ENCODE results near the gene YPEL5. TPM values are rescaled to one million over a fixed set of nuclear protein-coding genes. Genes with fewer than 3 reads are reported as not detected.
"Not testable (repeated sequence)": the region's sequence is repeated elsewhere in the genome, so short reads cannot be mapped to it uniquely, and the experiment has no call there.

YPEL5 gene
- total RNA-seq, 1 donor from 2014 or later: 101 TPM

DNA sequence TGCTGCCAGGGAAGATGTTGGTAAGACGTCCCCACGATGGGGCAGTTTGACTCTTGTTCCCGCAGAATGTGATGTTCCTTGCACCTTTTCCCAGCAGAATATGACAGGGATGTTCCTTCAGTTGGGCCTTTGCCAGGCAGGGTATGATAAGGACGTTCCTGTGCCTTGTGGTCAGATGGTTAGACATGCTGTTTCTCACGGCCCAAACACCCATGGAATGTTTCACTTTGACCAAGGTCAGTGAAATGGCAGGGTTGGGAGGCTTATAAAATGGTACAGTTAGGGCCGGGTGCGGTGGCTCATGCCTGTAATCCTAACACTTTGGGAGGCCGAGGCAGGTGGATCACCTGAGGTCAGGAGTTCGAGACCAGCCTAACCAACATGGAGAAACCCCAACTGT is 40.3 kb upstream of the YPEL5 start:
- H3K27me3 ChIP-seq: peaks cover 5% of the 10 kb centered on the region
- TF ChIP-seq, protein P1, sequence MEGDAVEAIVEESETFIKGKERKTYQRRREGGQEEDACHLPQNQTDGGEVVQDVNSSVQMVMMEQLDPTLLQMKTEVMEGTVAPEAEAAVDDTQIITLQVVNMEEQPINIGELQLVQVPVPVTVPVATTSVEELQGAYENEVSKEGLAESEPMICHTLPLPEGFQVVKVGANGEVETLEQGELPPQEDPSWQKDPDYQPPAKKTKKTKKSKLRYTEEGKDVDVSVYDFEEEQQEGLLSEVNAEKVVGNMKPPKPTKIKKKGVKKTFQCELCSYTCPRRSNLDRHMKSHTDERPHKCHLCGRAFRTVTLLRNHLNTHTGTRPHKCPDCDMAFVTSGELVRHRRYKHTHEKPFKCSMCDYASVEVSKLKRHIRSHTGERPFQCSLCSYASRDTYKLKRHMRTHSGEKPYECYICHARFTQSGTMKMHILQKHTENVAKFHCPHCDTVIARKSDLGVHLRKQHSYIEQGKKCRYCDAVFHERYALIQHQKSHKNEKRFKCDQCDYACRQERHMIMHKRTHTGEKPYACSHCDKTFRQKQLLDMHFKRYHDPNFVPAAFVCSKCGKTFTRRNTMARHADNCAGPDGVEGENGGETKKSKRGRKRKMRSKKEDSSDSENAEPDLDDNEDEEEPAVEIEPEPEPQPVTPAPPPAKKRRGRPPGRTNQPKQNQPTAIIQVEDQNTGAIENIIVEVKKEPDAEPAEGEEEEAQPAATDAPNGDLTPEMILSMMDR (IDR thresholded peaks at IDR 0.05): no peak
- DNase-seq: no peak
- H3K4me3 ChIP-seq: no peak overlapping the region
- no peaks in the 10 kb centered on the region for H3K9me3 ChIP-seq
- no peak overlapping the region for H3K27ac ChIP-seq
- no peaks in the 10 kb centered on the region for H3K36me3 ChIP-seq
- H3K4me1 ChIP-seq: no peaks in the 10 kb centered on the region
- ATAC-seq: no peak
- intact Hi-C loops (cut with DNase I): no loop called here

DNA sequence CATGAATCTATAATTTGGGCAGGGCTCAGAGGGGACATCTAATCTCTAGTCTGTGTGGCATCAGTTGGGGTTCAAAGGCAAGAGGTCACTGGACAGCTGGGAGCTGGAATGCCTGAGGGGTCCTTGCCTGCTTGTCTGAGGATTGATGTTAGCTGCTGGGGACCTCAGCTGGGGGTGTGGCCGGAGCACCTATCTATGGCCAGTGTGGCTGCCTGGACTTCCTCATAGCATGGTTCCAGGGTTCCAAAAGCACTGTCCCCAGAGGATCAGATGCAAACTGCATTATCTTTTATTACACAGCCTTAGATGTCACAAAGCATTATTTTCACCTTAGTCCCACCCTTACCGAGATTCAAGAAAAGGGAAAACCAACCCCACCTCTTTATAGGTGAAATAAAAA is 38.6 kb upstream of the YPEL5 start:
- DNase-seq: no peak
- intact Hi-C loops (cut with DNase I): no loop called here
- TF ChIP-seq, protein P1 (IDR thresholded peaks at IDR 0.05): no peak
- ATAC-seq: peak; percentile 23
- Histone ChIP-seq H3K36me3 (no peaks in the 10 kb centered on the region), H3K27me3 (no peaks in the 10 kb centered on the region), H3K4me1 (no peaks in the 10 kb centered on the region), H3K4me3 (no peak overlapping the region), H3K9me3 (no peaks in the 10 kb centered on the region), H3K27ac (no peak overlapping the region)

DNA sequence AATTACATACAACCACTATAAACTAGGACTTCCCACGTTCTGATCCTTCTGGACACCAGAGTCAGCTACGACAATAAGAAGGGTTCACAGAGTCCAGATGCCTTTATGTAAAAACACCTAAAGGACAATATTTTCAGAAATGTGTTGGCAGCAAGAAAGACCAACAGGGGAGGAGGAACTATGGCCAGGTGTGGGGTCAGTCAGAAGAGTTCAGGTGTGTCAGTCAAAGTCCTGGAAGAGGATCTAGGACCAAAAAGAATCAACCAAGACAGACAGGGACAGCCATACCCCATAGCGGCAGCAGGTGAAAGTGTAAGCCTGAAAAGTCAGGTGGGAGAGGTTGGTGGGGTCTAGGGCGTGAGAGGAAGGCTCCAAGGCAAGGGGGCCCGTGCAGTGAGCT is 38.0 kb upstream of the YPEL5 start:
- intact Hi-C loops (cut with DNase I): no loop called here
- no peaks in the 10 kb centered on the region for H3K4me1 ChIP-seq
- no peaks in the 10 kb centered on the region for H3K27me3 ChIP-seq
- TF ChIP-seq, protein P1 (IDR thresholded peaks at IDR 0.05): no peak
- H3K9me3 ChIP-seq: no peaks in the 10 kb centered on the region
- no peak overlapping the region for H3K4me3 ChIP-seq
- DNase-seq (no peak), ATAC-seq (no peak)
- no peaks in the 10 kb centered on the region for H3K36me3 ChIP-seq
- no peak overlapping the region for H3K27ac ChIP-seq

DNA sequence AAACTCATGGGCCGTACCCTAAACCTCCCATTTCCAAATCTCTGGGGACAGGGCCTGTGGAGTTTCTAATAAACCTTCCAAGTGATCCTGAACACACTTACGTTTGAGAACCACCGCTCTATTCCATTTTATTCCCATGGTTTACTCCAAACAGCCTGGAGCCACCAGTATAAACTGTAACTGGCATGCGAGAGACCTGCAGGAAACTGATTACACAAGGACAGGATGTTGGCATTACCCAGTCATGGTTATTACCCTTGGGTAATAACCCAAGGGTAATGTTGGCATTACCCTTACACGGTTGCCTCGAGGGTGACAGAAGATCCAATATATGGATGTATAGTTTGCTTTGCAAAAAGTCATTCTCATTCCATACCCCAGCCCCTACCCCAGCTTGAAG is 37.0 kb upstream of the YPEL5 start:
- Histone ChIP-seq H3K27ac (no peak overlapping the region), H3K4me1 (no peaks in the 10 kb centered on the region), H3K9me3 (no peaks in the 10 kb centered on the region), H3K36me3 (no peaks in the 10 kb centered on the region), H3K27me3 (no peaks in the 10 kb centered on the region), H3K4me3 (no peak overlapping the region)
- no peak for DNase-seq
- ATAC-seq: no peak
- TF ChIP-seq, protein P1 (IDR thresholded peaks at IDR 0.05): no peak
- intact Hi-C loops (cut with DNase I): no loop called here

DNA sequence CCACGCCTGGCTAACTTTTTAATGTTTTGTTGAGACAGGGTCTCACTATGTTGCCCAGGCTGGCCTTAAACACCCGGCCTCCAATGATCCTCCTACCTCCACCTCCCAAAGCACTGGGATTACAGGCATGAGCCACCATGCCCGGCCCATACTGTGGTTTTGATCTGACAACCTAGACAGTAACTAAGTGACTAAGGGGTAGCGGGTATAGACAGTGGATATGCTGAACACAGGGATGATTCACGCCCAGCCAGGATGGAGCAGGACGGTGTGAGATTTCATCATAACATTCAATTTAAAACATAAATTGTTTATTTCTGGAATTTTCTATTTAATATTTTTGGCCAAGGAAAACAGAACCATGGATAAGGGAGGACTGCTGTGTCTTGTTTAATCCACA is 36.0 kb upstream of the YPEL5 start:
- no peak overlapping the region for H3K27ac ChIP-seq
- TF ChIP-seq, protein P1 (IDR thresholded peaks at IDR 0.05): no peak
- no peaks in the 10 kb centered on the region for H3K4me1 ChIP-seq
- H3K27me3 ChIP-seq: no peaks in the 10 kb centered on the region
- H3K9me3 ChIP-seq: no peaks in the 10 kb centered on the region
- intact Hi-C loops (cut with DNase I): no loop called here
- H3K36me3 ChIP-seq: no peaks in the 10 kb centered on the region
- ATAC-seq: no peak
- no peak overlapping the region for H3K4me3 ChIP-seq
- no peak for DNase-seq

DNA sequence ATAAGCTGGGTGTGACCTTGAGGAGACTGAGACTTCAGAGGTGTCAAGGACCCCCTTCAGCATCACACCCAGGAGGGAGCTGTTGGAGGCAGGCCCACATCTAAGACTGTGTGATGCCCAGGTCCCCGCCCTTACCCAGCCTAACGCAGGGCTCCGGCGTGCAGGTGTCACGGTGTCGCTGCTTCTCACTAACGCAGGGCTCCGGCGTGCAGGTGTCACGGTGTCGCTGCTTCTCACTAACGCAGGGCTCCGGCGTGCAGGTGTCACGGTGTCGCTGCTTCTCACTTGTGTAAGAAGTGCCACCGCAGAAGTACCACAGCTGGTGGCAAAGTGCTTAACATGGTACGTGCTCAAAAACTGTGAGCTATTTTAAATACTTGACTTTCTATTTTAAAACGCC is 35.6 kb upstream of the YPEL5 start:
- intact Hi-C loops (cut with DNase I); DNase-seq: not testable (repeated sequence)

More for the DNA sequence above, 35.6 kb upstream of the YPEL5 start:
- H3K27ac ChIP-seq, ATAC-seq, H3K36me3 ChIP-seq, H3K4me3 ChIP-seq, H3K27me3 ChIP-seq, H3K4me1 ChIP-seq, H3K9me3 ChIP-seq: not testable (repeated sequence)

Measured in upper lobe of right lung (tissue), 1 donor.